Left renal pelvis (tissue), 4 donors: ENCODE data around the gene COL16A1. TPM values are rescaled to one million over a fixed set of nuclear protein-coding genes. Genes with fewer than 3 reads are reported as not detected.

Source experiments
- DNase-seq, 4 donors: peaks; one replicate each; pipeline ENCODE4 v3.0.0-alpha.2; 2013; ENCODE audit warnings: low read depth in 4 of 4, low spot score in 3 of 4
- polyA plus RNA-seq, 4 donors: library from polyadenylated mRNA; unstranded; fragments of 120-200 nt; gene quantifications; one replicate each; pipeline ENCODE4 v1.2.1, GENCODE V29; 2013; ENCODE audit not compliant: insufficient read length in 4 of 4

The COL16A1 gene
- polyA plus RNA-seq, 4 donors, result 41.0 to 284 (median 54.4) TPM

DNA sequence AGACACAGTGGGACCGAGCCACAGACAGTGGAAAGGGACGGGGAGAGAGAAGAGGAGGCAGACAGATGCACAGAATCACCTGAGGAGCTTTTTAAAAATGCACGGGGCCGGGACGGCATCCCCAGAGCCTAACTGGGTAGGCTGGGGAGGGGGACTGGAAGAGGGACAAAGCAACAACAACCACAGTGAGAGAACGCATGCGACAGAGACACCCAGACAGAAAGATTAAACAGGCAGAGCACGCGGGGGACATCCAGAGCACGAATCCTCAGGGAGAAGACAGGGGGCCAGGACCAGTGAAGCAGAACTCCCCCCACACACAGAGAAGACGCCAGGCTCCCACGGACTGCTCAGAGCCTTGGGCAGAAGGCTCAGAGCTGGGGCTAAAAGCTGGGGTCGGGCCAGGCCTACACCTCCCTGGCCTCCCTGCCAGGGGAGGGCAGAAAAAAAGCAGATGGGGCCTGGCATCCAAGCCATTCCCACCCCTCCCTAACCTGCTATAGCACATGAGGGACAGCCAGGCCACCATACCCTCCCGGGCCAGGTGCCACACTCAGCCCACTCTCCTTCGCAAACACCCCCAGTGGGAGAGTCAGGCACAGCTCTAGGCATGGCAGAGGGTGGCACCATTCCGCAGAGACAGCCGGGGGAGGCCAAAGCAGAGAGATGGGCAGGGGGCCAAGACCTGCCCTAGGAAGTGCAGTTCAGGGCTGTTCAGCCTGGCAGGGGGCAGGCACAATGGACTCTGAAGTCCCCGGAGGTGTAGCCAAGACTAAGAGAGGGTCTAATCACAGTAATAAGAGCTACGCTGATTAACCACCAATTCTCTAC lies 29.8 kb upstream of the COL16A1 start:
- DNase-seq, result no peak

DNA sequence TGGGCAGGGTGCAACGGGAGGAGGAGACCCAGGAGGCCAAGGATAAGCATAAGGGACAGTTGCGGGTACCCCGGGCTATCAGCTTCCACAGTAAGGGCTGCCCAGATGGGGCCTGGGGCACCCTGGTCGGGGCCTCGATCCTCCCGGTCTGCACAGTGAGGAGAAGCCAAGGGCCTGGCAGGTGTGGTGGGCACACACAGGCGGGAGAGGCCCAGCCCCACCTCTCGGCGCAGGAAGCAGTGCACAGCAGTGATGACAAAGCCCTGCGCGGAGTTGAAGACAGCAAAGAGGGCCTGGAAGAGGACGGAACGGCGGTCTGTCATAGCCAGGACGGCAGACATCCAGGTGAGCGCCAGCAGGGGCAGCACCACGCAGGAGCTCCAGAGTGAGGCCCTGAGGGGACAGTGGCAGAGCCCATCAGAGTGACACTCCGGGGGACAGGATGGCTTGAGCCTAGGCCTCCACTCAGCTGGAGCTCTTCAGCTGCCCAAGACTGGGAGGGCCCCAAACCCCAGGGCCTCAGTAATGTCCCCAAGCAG lies 29.0 kb upstream of the COL16A1 start:
- DNase-seq, result no peak

DNA sequence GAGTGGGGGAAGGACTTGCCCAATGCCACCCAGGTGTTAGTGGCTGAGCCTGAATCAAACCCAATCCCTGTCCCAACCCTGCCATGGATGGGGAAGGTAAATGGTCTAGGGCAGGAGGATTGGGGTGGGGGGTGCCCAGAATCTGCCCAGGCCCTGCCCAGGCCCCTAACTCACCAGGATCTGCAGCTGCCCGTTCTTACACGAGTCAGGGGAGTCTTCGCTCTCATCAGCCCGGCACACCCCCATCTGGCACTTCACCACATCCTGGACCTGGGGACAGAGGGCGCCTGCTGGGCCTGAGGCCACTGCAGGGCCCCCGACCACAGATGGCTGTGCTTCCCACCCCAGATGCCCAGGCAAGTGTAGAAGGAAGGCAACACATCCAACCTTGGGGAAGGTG lies 28.5 kb upstream of the COL16A1 start:
- DNase-seq, result no peak

DNA sequence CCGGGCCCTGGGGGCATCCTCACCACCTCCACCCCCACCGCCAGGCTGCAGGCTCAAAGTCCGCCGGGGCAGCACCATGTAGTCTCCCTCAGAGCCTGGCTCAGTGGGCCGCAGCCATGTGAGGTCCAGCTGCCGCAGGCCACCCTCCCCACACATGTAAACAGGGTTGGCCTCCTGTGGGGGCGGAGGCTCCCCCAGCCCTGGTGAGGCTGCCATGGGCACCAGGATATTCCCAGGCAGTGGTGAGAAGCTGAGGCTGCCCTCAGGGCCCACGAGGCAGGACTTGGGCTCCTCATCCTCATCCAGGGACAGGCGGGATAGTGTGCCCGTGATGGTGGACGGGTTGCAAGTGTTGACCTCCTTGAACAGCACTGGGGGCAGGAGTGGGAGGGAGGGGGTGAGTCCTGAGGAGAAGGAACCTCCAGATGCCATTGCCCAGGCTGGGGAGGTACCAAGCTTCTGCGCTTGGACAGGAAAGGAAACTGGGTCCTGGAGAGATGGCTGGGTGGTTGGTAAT lies 27.3 kb upstream of the COL16A1 start:
- DNase-seq, result no peak

DNA sequence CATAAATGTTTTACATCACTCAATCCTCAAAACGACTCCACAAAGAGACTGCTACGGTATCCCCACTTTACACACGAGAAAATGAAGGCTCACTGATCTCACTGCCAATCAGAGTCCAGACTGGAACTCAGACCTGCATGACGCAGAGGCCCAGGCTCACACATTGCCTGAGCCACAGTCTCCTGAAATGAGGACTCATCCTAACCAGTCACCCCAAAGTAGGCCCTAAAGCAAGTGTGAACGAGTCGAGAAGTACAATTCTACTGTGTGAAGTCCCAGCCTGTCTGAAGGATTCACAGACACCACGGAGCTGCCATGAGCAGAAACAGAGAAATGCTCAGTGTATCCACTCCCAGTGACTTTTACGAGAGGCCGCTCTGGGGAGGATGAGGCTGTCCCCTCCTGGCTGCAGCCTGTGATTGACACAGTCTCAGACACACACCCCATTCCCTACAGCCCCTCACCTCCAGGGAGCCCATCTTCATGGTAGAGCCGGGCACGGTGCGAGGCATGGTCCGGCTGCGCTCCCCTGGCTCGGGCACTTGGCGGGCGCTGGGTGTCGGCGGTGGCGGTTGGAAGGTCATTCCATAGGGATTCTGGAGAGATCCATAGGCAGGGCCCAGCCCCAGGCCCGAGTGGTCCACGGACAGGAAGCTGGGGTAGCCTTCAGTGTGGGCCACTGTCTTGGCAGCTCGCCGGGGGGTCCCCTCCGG lies 26.7 kb upstream of the COL16A1 start:
- no peak for DNase-seq

DNA sequence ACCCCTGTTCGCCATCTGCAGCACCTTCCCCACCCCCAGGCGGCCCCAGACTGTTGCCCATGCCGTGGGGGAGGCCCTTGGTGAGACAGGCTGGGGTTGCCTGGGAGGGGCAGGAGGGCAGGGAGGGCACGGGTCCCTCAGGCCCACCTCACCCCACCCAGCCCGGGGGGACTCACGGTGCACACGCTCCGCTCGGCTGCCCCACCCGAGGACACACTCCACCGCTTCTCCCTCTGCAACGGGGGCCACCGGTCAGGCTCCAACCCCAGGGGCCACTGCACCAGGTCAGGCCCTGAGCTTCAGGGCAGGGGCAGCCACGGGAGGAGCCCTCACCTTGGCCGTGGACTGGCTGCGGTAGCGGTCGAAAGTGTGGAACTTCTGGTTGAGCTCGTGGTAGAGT lies 24.0 kb upstream of the COL16A1 start:
- DNase-seq, result no peak

DNA sequence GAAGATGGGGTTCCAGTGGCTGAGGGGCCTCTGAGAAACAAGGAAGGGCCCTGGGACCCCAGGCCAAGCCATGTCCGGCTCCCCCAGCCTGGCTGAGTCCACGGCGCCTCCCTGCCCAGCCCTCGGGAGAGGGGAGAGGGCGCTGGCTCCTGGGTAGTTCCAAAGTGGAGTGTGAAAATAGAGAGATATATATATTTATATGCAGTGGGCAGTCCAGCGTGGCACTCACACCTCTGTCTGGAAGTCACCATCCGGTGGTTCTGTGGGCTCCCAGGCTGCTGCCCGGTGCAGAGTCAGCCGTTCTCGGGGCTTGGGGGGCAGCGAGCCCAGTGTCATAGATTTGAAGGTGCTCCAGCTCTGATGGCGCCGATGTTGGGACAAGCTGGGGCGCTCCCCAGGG lies 23.4 kb upstream of the COL16A1 start:
- DNase-seq, result no peak

DNA sequence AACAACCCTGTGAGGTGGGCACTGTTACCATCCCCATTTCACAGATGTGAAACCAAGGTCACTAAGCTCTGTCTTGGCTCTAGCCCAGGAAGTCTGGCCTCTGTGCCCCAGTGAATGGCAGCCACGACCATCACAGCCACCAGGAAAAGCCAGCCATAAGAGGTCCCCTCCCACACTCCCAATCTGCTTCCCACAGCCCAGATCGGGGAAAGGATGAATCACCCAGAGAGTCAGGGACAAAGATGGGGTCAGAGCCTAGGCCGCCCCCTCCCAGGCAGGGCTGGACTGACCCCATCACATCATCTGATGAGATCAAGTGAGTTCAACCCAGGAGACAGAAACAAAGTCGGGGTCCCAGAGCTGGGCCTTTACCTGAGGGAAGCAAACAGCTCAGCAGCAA lies 22.9 kb upstream of the COL16A1 start:
- DNase-seq, result no peak

DNA sequence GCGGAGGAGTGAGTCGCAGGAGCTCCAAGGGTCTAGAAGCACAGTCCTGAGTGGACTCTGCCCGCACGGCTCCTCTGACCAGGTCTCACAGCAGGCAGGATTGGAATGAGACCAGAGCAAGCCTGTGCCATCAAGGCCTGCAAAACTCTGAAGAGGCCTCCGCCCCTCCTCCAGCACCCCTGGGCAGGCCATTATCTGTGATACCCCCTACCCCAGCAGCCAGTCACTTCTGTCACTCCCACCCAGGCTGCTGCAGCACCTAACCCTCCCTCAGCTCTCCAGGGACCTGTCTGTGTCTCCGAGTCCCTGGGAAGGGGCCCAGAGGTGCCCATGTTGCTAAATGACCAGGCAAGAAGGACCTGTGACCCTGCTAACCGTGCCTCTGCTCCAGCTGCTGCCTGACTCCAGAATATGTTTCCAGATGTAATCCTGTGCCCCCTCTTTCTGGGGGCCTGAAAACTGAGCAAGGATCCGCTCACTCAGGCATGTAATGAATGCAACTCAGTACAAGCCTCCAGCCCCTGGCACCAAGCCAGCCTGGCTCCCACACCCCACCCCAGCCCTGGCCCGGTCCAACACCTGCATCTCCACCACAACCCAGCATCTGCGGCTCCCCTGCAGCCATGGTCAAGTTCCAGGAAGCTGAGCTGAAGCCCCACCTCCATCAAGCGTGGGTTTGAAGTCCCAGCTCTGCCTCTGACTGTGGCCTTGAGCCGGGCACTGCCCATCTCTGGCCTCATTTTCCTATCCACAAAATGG lies 22.1 kb upstream of the COL16A1 start:
- no peak for DNase-seq

DNA sequence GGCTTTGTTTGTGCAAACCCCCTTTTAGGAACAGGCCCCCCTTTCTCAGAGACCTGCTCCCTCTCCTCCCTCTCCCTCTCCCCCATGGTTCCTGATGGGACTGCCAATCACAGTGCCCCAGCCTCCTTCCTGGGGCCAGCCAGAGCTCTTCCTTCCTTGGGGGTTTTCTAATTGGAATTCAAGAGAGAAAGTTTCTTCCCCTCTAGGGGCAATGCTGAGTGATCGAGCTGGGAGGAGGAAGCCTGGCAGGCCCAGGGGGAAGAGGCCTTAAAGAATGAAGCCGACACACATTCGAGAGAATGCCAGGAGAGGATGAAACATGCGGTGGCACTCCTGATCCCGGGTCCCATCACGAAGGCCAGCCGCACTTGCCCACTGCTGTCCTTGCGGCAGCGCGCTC lies 21.3 kb upstream of the COL16A1 start:
- no peak for DNase-seq

DNA sequence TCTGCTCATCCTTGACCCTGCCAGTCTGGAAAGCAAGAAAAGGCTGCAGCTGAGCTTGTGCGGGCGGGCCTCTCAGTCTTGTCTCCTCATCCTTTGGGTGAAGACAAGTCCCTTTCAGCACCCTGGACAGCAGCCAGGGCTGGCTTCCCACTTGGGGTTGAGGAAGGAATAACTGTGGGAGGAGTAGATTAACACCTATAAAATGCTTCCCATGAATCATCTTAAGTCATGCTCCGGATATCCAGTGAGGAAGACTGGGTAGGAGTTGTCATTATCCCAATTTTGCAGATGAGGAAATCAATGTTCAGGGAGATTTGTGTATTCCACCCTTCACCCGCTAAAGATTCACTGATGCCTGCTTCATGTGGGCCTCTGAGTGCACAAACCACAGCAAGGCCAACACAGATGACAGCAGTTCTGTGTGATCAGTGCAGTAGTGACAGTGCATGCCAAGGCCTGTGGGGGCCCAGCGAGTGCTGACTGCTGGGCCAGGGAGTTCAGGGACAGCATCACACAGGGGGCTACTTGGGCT lies 20.1 kb upstream of the COL16A1 start:
- DNase-seq, result peak in 1 of 4 donors; percentile 78

DNA sequence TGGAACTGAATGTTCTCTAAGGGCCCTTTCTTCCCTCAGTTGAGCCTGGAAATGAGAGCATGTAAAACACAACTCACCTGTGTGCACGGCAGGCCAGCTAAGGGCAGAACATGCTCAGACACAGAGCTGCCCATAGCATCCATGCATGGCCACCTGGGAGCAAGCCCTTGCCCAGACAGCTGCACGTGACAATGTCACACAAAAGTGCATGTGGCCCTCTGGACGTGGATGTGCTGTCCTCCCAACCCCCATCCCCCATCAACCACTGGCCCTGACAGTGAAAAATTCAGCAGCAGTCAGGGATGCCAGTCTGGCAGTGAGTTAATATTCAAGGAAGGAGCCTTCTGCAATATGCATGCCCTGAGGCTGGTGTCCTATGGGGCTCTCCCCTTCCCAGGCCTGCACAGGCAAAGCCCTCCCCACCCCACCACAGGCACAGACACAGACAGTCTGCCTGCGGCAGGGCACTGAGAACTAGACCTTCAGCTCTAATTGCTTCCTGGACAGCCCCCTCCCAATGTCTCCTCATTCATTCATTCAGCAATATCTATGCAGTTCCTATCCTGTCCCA lies 14.6 kb upstream of the COL16A1 start:
- no peak for DNase-seq

DNA sequence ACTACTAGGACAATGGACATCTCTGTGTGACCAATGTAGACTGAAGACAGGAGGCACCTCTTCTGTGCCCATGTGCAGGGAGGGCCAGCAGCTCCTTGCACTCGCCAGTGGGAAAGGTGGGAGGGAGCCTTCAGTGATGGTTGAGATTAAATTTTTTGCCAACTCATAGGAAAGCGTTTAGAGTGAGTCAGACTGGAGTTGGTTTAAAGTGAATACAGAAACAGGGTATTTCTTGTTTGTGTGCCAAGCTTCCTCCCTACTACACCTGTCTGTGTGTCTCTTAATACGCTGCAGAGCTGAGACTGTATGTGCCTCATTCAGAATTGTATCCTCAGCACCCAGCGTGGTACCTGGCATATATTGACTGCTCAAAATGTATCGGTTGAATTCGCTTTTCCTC lies 13.5 kb upstream of the COL16A1 start:
- DNase-seq, result no peak

DNA sequence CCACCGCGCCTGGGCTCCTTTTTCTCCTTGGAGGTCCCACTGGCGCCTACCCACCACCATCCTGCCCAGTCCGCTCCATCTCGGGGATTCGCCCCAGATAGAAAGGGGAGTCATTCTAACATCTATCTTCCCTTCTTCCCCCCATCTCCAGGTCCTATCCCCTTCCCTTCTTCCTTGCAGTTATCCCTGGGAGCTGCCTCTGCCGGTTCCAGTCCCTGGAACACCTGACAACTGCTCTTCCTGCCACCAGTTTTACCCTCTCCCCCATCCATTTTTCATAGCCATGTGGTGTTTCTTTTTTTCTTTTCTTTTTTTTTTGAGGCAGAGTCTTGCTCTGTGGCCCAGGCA lies 12.0 kb upstream of the COL16A1 start:
- no peak for DNase-seq

DNA sequence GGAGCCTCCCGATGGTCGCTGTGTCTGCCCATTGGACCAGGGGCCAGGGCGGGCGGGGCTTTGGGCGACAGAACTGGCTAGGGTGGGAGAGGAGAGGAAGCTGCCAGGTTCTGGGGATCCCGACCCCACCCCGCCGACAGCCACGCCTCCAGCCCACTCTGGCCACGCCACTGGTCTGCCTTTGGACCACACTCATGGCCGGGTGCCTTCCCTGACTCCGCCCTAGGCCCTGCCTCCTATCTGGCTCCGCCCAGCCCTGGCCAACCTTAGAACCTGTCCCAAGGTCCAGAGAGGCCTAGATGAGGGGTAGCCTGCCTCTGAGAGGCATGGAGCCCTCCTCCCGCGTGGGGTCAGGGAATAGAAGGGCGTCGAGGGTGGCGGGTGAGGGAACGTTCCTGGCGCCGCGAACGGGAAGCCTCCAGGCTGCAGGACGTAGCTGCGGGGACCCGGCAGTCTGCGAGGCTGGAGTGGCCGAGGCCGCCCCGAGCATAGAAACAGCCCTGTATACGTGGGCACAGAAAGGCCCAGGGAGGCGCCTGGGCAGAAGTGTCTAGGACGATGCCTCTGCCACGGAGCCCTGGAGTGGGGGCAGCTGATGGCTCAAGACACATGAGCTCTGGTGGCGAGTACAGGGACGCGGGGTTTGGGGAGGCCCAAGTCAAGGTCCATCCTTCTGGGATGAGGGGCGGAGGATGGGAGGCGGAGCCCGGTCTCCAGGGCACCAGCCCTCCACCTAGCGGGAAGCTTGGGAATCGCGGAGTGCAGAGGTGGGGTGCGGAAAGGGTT lies 11.5 kb upstream of the COL16A1 start:
- DNase-seq, result peak in 3 of 4 donors; percentile 77 to 85 (median 81)

DNA sequence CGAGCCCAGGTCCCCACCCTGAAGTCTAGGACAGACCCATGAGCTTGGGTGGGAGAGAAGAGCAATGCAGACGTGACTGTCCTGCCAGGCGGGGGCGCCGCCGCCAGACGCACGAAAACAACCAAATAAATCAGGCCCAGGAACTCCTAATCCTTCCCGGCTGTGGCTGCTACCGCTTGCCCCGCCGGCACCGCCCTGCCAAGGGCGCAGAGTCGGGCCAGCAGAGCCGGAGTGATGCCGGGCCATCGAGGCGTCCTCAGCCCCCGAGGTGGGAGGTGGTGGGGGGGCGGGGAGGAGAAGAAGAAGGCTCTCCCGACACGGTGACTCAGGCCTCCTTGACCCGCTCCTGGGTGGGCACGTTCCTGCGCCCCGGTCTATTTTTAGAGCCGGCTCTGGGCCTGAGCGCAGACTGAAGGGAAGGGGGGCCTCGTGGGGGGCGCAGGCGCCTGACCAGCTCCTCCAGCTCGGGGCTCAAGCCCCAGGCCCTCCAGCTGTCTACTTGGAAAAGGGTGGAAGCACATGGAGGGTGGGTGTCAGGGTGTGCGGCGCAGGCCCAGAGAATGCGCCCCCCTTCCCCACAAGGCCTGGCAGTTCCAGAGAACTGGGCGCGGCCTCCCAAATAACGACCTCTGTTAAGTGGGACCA lies 10.7 kb upstream of the COL16A1 start:
- no peak for DNase-seq

DNA sequence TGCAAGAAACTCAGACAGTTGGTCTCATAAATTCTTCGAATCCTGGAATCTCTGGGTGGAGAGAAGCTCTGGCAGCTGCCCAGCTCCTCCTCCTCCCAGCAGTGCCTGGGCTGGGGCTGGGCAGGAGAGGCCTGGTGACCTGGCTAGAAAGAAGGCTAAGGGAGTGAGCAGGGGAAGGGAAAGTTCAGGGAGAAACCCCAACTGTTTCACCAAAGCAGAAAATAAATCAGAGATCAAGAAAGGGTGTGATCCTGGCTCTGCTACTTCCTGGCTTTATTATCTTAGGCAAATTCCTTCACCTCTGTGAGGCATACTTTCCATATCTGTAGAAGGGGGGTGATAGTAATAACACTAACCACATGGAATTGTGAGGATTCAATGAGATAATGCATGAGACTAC lies 8.8 kb upstream of the COL16A1 start:
- DNase-seq, result no peak

DNA sequence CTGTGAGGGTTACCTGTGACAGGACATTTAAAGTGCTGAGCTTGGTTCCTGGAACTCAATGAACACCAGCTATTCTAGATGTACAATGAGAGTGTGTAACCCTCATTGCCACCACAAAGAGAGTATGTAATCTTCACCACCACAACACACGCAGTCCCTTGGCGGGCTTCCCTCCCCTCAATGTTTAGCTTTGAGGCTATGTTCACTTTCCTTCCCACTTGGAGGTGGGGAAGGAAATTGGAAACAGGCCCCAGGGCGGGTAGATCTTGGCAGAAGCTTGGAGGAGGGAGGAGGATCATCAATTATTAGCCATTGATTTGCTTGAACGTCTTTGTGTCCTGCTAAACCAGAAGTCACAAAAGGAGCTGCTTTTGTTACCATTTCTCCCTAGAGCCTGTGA lies 8.3 kb upstream of the COL16A1 start:
- DNase-seq, result no peak

DNA sequence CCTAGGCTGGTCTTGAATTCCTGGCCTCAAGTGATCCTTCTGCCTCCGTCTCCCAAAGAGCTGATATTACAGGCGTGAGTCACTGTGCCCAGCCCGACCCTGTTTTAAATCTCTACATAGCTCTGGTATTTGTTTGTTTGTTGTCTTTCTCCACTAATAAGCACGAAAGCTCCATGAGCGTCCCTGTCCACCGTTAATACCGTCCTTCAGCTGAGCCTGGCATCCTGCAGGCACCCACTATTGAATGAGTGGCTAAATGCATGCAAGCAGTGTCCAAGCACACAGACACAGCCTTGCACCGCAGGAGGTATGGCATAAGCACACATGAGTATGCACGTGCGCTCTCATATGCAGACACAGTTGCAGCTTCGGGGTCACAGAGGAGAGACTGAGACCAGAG lies 4.5 kb upstream of the COL16A1 start:
- no peak for DNase-seq
